Hepatocyte (in vitro differentiated cells): ENCODE results near the gene RBCK1. TPM values are rescaled to one million over a fixed set of nuclear protein-coding genes. Genes with fewer than 3 reads are reported as not detected.
"Not testable (repeated sequence)": the region's sequence is repeated elsewhere in the genome, so short reads cannot be mapped to it uniquely, and the experiment has no call there.

Source experiments
- DNase-seq: peaks from one replicate; pipeline ENCODE4 v3.0.0-alpha.2; 2016; ENCODE audit warnings: low spot score
- H2AFZ ChIP-seq: fragments of 200-600 bp; sonication (generic); 2 replicates; pipeline ENCODE4 v1.6.0; 2016; ENCODE audit warnings: antibody characterized with exemption, mild to moderate bottlenecking
- H3K27ac ChIP-seq: fragments of 200-600 bp; sonication (generic); 2 replicates; pipeline ENCODE4 v1.5.1; 2016; ENCODE audit warnings: mild to moderate bottlenecking
- H3K27me3 ChIP-seq: fragments of 200-600 bp; sonication (generic); 2 replicates; pipeline ENCODE4 v1.6.1; 2016
- H3K36me3 ChIP-seq: fragments of 200-600 bp; sonication (generic); replicated peaks from 2 replicates; pipeline ENCODE4 v1.5.1; 2016; ENCODE audit warnings: low read depth; ENCODE audit not compliant: insufficient read depth
- H3K4me1 ChIP-seq: fragments of 200-600 bp; sonication (generic); 2 replicates; pipeline ENCODE4 v1.5.1; 2016; ENCODE audit warnings: mild to moderate bottlenecking, moderate library complexity; ENCODE audit not compliant: insufficient read depth
- H3K4me2 ChIP-seq: fragments of 200-600 bp; sonication (generic); 2 replicates; pipeline ENCODE4 v1.6.0; 2016
- H3K4me3 ChIP-seq: fragments of 200-600 bp; sonication (generic); 2 replicates; pipeline ENCODE4 v1.5.1; 2016; ENCODE audit warnings: mild to moderate bottlenecking
- H3K79me2 ChIP-seq: fragments of 200-600 bp; sonication (generic); 2 replicates; pipeline ENCODE4 v1.6.0; 2017; ENCODE audit warnings: mild to moderate bottlenecking
- H3K9me2 ChIP-seq: fragments of 200-600 bp; sonication (generic); replicated peaks from 2 replicates; pipeline ENCODE4 v1.6.0; 2017; ENCODE audit warnings: mild to moderate bottlenecking; ENCODE audit not compliant: insufficient read depth
- H3K9me3 ChIP-seq: fragments of 200-600 bp; sonication (generic); 2 replicates; pipeline ENCODE4 v1.5.1; 2016; ENCODE audit warnings: low read depth, mild to moderate bottlenecking
- H4K20me1 ChIP-seq: fragments of 200-600 bp; sonication (generic); 2 replicates; pipeline ENCODE4 v1.6.0; 2016; ENCODE audit warnings: mild to moderate bottlenecking; ENCODE audit not compliant: insufficient read depth, poor library complexity, severe bottlenecking
- EZH2 ChIP-seq: fragments of 200-600 bp; sonication (generic); IDR thresholded peaks from 2 replicates; pipeline ENCODE4 v1.6.1; 2016; ENCODE audit warnings: antibody characterized with exemption, mild to moderate bottlenecking, borderline replicate concordance
- EZH2phosphoT487 ChIP-seq: fragments of 200-600 bp; sonication (generic); IDR thresholded peaks from one replicate; pipeline ENCODE4 v1.6.1; 2018; ENCODE audit warnings: antibody characterized with exemption, mild to moderate bottlenecking, low read depth, moderate library complexity; ENCODE audit not compliant: unreplicated experiment, severe bottlenecking
- WGBS: methylation state at CpG from one replicate; pipeline ENCODE4 v1.1.6; 2016; ENCODE audit warnings: low lambda C conversion rate; ENCODE audit errors: missing lambda C conversion rate; 5-methylcytosine and 5-hydroxymethylcytosine counted together
- polyA plus RNA-seq: library from polyadenylated mRNA; unstranded; fragments of >200 nt; fragmentation: Nextera tagmentation; extraction: Ambion mirVana; gene quantifications from 2 replicates; pipeline ENCODE4 v1.2.1, GENCODE V29; 2016
- total RNA-seq: library from RNA; depleted of rRNA; stranded (reverse); fragments of >200 nt; gene quantifications from 2 replicates; pipeline ENCODE4 v1.2.3, GENCODE V29; 2014
- TF ChIP-seq, protein P1 (sequence below): fragments of 200-600 bp; sonication (generic); IDR thresholded peaks from 2 replicates; pipeline ENCODE4 v1.5.1; 2016; ENCODE audit warnings: antibody characterized with exemption, mild to moderate bottlenecking; ENCODE audit not compliant: poor library complexity

RBCK1 gene
- total and polyA plus RNA-seq, 2 experiments from 2014 or later, result 76.4 to 80.8 TPM

DNA sequence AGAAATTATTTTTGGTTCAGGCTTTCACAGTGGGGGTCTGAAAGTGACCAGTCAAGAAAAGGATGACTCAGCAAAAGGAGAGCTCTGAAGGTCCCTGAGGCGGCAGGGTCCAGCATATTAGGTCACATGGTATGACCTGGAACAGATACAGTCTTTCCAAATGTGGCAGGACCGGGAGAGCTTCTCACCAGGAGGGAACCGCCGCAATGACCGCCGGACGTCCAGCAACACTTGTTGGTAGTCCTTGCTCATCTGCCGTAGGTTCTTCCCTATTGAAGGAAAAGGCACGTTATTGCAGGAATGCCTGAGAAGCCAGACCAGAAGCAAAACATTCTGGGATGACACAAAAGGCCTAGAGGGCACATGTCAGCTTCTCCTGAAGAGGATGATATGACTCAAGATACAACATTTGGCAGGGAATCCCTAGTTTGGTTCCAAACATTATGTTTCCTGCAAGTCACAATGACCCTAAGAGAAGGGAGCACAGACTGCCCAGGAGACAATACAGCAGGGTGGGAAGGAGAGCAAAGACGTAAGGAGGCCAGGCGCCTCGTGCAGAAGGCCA, 36.8 kb downstream of the RBCK1 start:
- H3K27me3 ChIP-seq, result no peaks in the 10 kb centered on the region
- no peaks in the 10 kb centered on the region for H3K4me1 ChIP-seq
- H3K36me3 ChIP-seq, result no peaks in the 10 kb centered on the region
- H3K9me3 ChIP-seq, result no peaks in the 10 kb centered on the region
- H3K27ac ChIP-seq, result no peak overlapping the region
- H3K4me2 ChIP-seq, result no peak overlapping the region
- TF ChIP-seq, protein P1, sequence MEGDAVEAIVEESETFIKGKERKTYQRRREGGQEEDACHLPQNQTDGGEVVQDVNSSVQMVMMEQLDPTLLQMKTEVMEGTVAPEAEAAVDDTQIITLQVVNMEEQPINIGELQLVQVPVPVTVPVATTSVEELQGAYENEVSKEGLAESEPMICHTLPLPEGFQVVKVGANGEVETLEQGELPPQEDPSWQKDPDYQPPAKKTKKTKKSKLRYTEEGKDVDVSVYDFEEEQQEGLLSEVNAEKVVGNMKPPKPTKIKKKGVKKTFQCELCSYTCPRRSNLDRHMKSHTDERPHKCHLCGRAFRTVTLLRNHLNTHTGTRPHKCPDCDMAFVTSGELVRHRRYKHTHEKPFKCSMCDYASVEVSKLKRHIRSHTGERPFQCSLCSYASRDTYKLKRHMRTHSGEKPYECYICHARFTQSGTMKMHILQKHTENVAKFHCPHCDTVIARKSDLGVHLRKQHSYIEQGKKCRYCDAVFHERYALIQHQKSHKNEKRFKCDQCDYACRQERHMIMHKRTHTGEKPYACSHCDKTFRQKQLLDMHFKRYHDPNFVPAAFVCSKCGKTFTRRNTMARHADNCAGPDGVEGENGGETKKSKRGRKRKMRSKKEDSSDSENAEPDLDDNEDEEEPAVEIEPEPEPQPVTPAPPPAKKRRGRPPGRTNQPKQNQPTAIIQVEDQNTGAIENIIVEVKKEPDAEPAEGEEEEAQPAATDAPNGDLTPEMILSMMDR, result no peak
- TF ChIP-seq EZH2 (no peak), EZH2phosphoT487 (no peak)
- DNase-seq, result no peak
- WGBS, result 88% methylated on average over 12 of the region's 12 CpGs
- peaks cover 46% of the 10 kb centered on the region for H3K79me2 ChIP-seq
- no peaks in the 10 kb centered on the region for H3K9me2 ChIP-seq
- no peak overlapping the region for H3K4me3 ChIP-seq
- H4K20me1 ChIP-seq, result peaks cover 21% of the 10 kb centered on the region
- H2AFZ ChIP-seq, result no peak overlapping the region

DNA sequence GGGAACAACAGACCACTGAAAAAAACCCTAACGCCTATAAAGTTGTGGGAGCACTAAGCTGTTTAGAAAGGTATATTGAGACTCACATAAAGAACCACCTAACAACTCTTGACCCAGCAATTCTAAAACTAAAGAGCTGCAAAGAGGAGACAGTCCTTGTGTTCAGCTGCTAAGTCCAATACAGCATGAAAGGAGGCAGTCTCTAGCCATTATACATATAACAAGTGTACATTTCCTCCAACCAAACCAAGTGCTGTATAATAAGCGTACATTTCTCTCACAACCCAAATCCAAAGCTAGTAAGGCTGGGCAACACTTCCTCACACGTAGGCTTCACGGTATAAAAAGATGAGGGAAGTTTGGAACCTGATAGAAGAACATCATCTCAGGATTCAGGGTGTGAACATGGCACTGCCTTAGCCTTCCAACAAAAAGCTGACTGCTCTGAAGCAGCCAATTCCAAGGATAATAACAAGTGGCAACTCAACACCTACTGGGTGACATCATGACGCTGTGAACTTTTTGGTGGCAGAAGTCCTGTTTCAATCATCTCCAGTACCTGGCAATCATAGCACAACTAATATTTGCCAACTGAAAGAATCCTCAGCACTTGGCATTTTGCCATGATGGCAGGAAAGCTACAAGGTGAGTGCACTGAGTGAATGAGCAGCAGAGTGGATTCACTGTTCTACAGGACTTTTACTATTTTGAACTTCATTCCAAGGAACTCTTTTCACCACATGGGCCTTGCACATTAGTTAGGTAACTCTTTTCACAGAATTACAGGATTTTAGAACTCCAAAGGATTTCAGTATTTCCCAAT, 37.6 kb downstream of the RBCK1 start:
- Histone ChIP-seq H3K4me3 (no peak overlapping the region), H3K36me3 (no peaks in the 10 kb centered on the region), H3K9me3 (no peaks in the 10 kb centered on the region), H4K20me1 (peaks cover 29% of the 10 kb centered on the region), H3K27me3 (no peaks in the 10 kb centered on the region), H3K9me2 (no peaks in the 10 kb centered on the region), H2AFZ (no peak overlapping the region), H3K27ac (no peak overlapping the region), H3K4me1 (no peaks in the 10 kb centered on the region), H3K79me2 (peaks cover 54% of the 10 kb centered on the region), H3K4me2 (no peak overlapping the region)
- TF ChIP-seq EZH2 (no peak), EZH2phosphoT487 (no peak)
- TF ChIP-seq, protein P1, result no peak
- 98% methylated on average over 5 of the region's 5 CpGs for WGBS
- no peak for DNase-seq

DNA sequence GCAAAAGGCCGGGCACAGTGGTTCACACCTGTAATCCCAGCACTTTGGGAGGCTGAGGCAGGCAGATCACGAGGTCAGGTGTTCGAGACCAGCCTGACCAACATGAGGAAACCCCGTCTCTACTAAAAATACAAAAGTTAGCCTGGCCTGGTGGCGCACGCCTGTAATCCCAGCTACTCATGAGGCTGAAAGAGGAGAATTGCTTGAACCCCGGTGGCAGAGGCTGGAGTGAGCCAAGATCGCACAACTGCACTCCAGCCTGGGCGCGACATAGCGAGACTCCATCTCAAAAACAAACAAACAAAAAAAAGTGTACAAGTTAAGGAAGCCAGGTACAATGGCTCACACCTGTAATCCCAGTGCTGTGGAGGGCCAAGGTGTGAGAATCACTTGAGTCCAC, 43.9 kb downstream of the RBCK1 start:
- H3K27ac ChIP-seq, H3K4me1 ChIP-seq, H3K9me2 ChIP-seq, H3K36me3 ChIP-seq, H3K4me3 ChIP-seq, H3K9me3 ChIP-seq, H2AFZ ChIP-seq, DNase-seq, H3K27me3 ChIP-seq, H3K4me2 ChIP-seq: not testable (repeated sequence)
- Histone ChIP-seq H3K79me2 (peaks cover 95% of the 10 kb centered on the region), H4K20me1 (peaks cover 67% of the 10 kb centered on the region)
- 92% methylated on average over 11 of the region's 11 CpGs for WGBS

DNA sequence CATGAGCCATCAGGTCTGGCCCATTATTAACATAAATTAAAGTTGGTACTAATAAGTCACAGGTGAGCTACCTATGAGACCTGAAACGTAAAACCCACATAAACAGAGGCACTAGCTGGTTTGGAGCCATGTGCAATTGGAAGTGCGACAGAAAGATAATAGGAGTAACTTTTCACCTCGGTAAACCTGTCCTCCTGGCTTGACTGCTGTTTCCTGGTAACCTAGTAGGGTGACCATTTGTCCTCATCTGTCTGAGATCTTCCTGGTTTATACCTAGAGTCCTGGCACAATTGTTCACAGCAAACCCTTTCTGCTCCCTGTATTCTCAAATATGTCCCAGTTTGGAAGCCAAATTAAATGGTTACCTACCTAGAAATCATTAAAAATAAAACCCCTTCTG, 46.9 kb downstream of the RBCK1 start:
- 85% methylated on average over 3 of the region's 3 CpGs for WGBS
- H3K79me2 ChIP-seq, result peaks cover 99% of the 10 kb centered on the region
- H2AFZ ChIP-seq, result no peak overlapping the region
- H3K36me3 ChIP-seq, result no peaks in the 10 kb centered on the region
- no peak for TF ChIP-seq EZH2
- TF ChIP-seq EZH2phosphoT487, result no peak
- TF ChIP-seq, protein P1, result no peak
- no peak for DNase-seq
- no peaks in the 10 kb centered on the region for H3K27me3 ChIP-seq
- peaks cover 3% of the 10 kb centered on the region for H3K4me1 ChIP-seq
- H3K4me2 ChIP-seq, result no peak overlapping the region
- no peaks in the 10 kb centered on the region for H3K9me3 ChIP-seq
- H3K9me2 ChIP-seq, result no peaks in the 10 kb centered on the region
- H3K4me3 ChIP-seq, result no peak overlapping the region
- no peak overlapping the region for H3K27ac ChIP-seq
- H4K20me1 ChIP-seq, result peaks cover 82% of the 10 kb centered on the region
